ENCODE data around the gene AURKA.

DNA sequence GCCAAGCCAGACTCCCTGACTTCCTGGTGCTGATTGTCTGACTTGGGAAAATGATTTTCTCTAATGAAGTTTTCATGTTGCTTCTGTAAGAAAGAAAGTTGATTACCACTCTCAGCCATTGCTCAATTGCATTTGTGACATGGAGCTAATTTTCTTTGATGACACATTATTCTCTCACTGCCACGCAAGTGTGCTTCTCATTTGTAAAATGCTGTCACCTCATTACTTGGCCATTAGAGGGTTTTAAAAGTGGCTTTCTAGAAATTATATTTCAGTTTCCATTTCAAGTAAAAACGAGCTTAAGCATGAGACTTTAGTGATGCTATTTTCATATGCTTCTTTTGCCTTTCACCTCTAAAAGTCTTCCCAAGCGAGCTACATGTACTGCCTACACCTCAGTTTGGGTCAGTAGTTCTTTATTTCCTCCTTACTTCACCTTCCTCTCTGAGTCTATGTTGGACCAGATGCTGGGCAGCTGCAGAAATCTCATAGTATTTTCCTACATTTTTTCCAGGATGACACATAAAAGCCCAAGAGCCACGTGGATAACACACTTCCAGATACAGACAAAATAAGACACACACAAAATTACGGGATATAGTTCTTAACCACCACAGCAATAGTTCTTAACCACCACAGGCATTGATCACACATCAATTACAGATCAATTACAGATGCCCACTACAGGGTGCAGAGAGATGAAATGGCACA lies 39.5 kb downstream of the AURKA start:
- no peak for TF ChIP-seq POLR2AphosphoS5 (IDR thresholded peaks at IDR 0.05; ENCODE audit: borderline replicate concordance, low read depth, low read length)
- no peak for TF ChIP-seq EZH2 (IDR thresholded peaks at IDR 0.05)
- no peak for TF ChIP-seq FOXP2 (optimal IDR thresholded peaks at IDR 0.05; ENCODE audit: control extremely low read depth, extremely low read length, insufficient read depth)

Data from SK-N-MC (cell line).